Spinal cord (tissue), 10 donors: ENCODE data around the gene SLC16A10. TPM values are rescaled to one million over a fixed set of nuclear protein-coding genes. Genes with fewer than 3 reads are reported as not detected.

Source experiments
- DNase-seq, 6 donors: peaks; one replicate each; pipeline versions ENCODE4 v3.0.0 to v3.0.0-alpha.2; 2013 to 2015; ENCODE audit warnings: low spot score in 6 of 6, low read depth in 4 of 6
- H3K27ac ChIP-seq: one replicate; pipeline ENCODE4 v1.5.1; 2013; ENCODE audit warnings: low read depth, low read length, control low read depth
- H3K27me3 ChIP-seq: one replicate; pipeline ENCODE4 v1.6.1; 2013; ENCODE audit warnings: low read length; ENCODE audit not compliant: control insufficient read depth, insufficient read depth
- H3K36me3 ChIP-seq: one replicate; pipeline ENCODE4 v1.6.1; 2013; ENCODE audit warnings: low read length; ENCODE audit not compliant: control insufficient read depth, insufficient read depth
- H3K4me1 ChIP-seq: one replicate; pipeline ENCODE4 v1.6.1; 2013; ENCODE audit warnings: low read length; ENCODE audit not compliant: control insufficient read depth, insufficient read depth
- H3K4me3 ChIP-seq: one replicate; pipeline ENCODE4 v1.5.1; 2013; ENCODE audit warnings: low read depth, low read length, control low read depth
- H3K9me3 ChIP-seq: one replicate; pipeline ENCODE4 v1.6.1; 2013; ENCODE audit warnings: low read length; ENCODE audit not compliant: control insufficient read depth, insufficient read depth
- WGBS: methylation state at CpG from one replicate; pipeline ENCODE4 v1.1.5; 2013; ENCODE audit warnings: missing lambda C conversion rate; ENCODE audit not compliant: insufficient coverage; 5-methylcytosine and 5-hydroxymethylcytosine counted together
- polyA plus RNA-seq, 2 donors: library from polyadenylated mRNA; unstranded; fragments of 120-200 nt; gene quantifications; one replicate each; pipeline ENCODE4 v1.2.1, GENCODE V29; 2013; ENCODE audit not compliant: insufficient read length in 2 of 2
- total RNA-seq, 2 donors: library from RNA; depleted of rRNA in 1 of 2; stranded (reverse); fragments of 120-200 nt in 1 of 2; fragments of >200 nt in 1 of 2; gene quantifications; one replicate each; pipeline versions ENCODE4 v1.2.3 to v1.2.4, GENCODE V29; 2013 to 2014
- donor health status: healthy.

SLC16A10 gene
- total and polyA plus RNA-seq, 4 donors = 3.4 to 15.2 (median 9.9) TPM

GRCh38 chr6:111221804-111222203 lies 134.5 kb downstream of the SLC16A10 start:
- Histone ChIP-seq H3K4me1 (no peaks in the 10 kb centered on the region), H3K36me3 (no peaks in the 10 kb centered on the region), H3K4me3 (no peak overlapping the region), H3K9me3 (no peaks in the 10 kb centered on the region), H3K27ac (no peak overlapping the region), H3K27me3 (no peaks in the 10 kb centered on the region)
- DNase-seq = no peak
- WGBS = 20% methylated on average over 1 of the region's 4 CpGs

- Histone ChIP-seq H3K4me3 (no peak overlapping the region), H3K27me3 (no peaks in the 10 kb centered on the region), H3K9me3 (no peaks in the 10 kb centered on the region), H3K27ac (no peak overlapping the region), H3K36me3 (no peaks in the 10 kb centered on the region), H3K4me1 (no peaks in the 10 kb centered on the region)
- DNase-seq = no peak
- no CpG with 5 or more reads among the region's 1 CpG for WGBS
Observed at GRCh38 chr6:111222341-111222740, 135.0 kb downstream of the SLC16A10 start.

GRCh38 chr6:111228094-111228493 lies 140.8 kb downstream of the SLC16A10 start:
- Histone ChIP-seq H3K27me3 (no peaks in the 10 kb centered on the region), H3K4me1 (no peaks in the 10 kb centered on the region), H3K4me3 (no peak overlapping the region), H3K9me3 (no peaks in the 10 kb centered on the region), H3K36me3 (no peaks in the 10 kb centered on the region), H3K27ac (no peak overlapping the region)
- no CpG with 5 or more reads among the region's 2 CpGs for WGBS
- DNase-seq = no peak

GRCh38 chr6:111230351-111231089 lies 143.2 kb downstream of the SLC16A10 start:
- WGBS = no CpG with 5 or more reads among the region's 2 CpGs
- H3K36me3 ChIP-seq = no peaks in the 10 kb centered on the region
- H3K27ac ChIP-seq = no peak overlapping the region

GRCh38 chr6:111231090-111231459 lies 143.8 kb downstream of the SLC16A10 start:
- no peak overlapping the region for H3K27ac ChIP-seq
- H3K9me3 ChIP-seq = no peaks in the 10 kb centered on the region
- no peaks in the 10 kb centered on the region for H3K4me1 ChIP-seq
- no peak overlapping the region for H3K4me3 ChIP-seq
- no peaks in the 10 kb centered on the region for H3K27me3 ChIP-seq
- 100% methylated on average over 2 of the region's 4 CpGs for WGBS
- DNase-seq = no peak
- no peaks in the 10 kb centered on the region for H3K36me3 ChIP-seq

More at GRCh38 chr6:111230351-111231089, 143.2 kb downstream of the SLC16A10 start:
- Histone ChIP-seq H3K4me1 (no peaks in the 10 kb centered on the region), H3K27me3 (no peaks in the 10 kb centered on the region), H3K9me3 (no peaks in the 10 kb centered on the region), H3K4me3 (no peak overlapping the region)
- no peak for DNase-seq

- no CpG with 5 or more reads among the region's 2 CpGs for WGBS
- Histone ChIP-seq H3K4me3 (no peak overlapping the region), H3K9me3 (no peaks in the 10 kb centered on the region), H3K4me1 (no peaks in the 10 kb centered on the region), H3K27me3 (no peaks in the 10 kb centered on the region), H3K27ac (no peak overlapping the region), H3K36me3 (no peaks in the 10 kb centered on the region)
- DNase-seq = no peak
Observed at GRCh38 chr6:111237852-111238251, 150.5 kb downstream of the SLC16A10 start.

GRCh38 chr6:111238464-111239119 lies 151.3 kb downstream of the SLC16A10 start:
- H3K9me3 ChIP-seq = no peaks in the 10 kb centered on the region
- no peaks in the 10 kb centered on the region for H3K36me3 ChIP-seq
- no peaks in the 10 kb centered on the region for H3K4me1 ChIP-seq
- no peaks in the 10 kb centered on the region for H3K27me3 ChIP-seq
- no peak overlapping the region for H3K4me3 ChIP-seq
- DNase-seq = no peak
- WGBS = 100% methylated on average over 1 of the region's 4 CpGs
- no peak overlapping the region for H3K27ac ChIP-seq

GRCh38 chr6:111239461-111239860 lies 152.2 kb downstream of the SLC16A10 start:
- Histone ChIP-seq H3K27me3 (no peaks in the 10 kb centered on the region), H3K27ac (no peak overlapping the region), H3K4me1 (no peaks in the 10 kb centered on the region), H3K4me3 (no peak overlapping the region), H3K36me3 (no peaks in the 10 kb centered on the region), H3K9me3 (no peaks in the 10 kb centered on the region)
- no peak for DNase-seq
- WGBS = 100% methylated on average over 1 of the region's 4 CpGs

GRCh38 chr6:111242452-111242851 lies 155.1 kb downstream of the SLC16A10 start:
- Histone ChIP-seq H3K27me3 (no peaks in the 10 kb centered on the region), H3K9me3 (no peaks in the 10 kb centered on the region), H3K4me1 (no peaks in the 10 kb centered on the region), H3K36me3 (no peaks in the 10 kb centered on the region), H3K4me3 (no peak overlapping the region), H3K27ac (no peak overlapping the region)
- DNase-seq = no peak
- WGBS = 93% methylated on average over 3 of the region's 5 CpGs

GRCh38 chr6:111243095-111243494 lies 155.8 kb downstream of the SLC16A10 start:
- 94% methylated on average over 2 of the region's 4 CpGs for WGBS
- Histone ChIP-seq H3K4me3 (no peak overlapping the region), H3K4me1 (no peaks in the 10 kb centered on the region), H3K27ac (no peak overlapping the region), H3K9me3 (no peaks in the 10 kb centered on the region), H3K27me3 (no peaks in the 10 kb centered on the region), H3K36me3 (no peaks in the 10 kb centered on the region)
- DNase-seq = no peak
